HepG2 (cell line): ENCODE results near the gene CAMK4.

Experiments used
- BORCS8-MEF2B ChIP-seq: sonication (generic); formaldehyde crosslinking; IDR thresholded peaks from 2 replicates; pipeline ENCODE4 v1.8.0; 2022; ENCODE audit warnings: mild to moderate bottlenecking, missing genetic modification reagents
- EZH2 ChIP-seq: conservative IDR thresholded peaks from 2 replicates; pipeline ENCODE4 v1.6.1; 2012; ENCODE audit warnings: mild to moderate bottlenecking, low read depth, low read length, moderate library complexity
- JUND ChIP-seq: sonication (generic); formaldehyde crosslinking; IDR thresholded peaks from 2 replicates; pipeline ENCODE4 v1.8.0; 2022; ENCODE audit warnings: mild to moderate bottlenecking, missing genetic modification reagents
- MYNN ChIP-seq: sonication (generic); formaldehyde crosslinking; IDR thresholded peaks from 2 replicates; pipeline ENCODE4 v1.4.0; 2020; ENCODE audit warnings: mild to moderate bottlenecking, low read depth, missing genetic modification reagents
- SMC3 ChIP-seq: IDR thresholded peaks from 2 replicates; pipeline ENCODE4 v1.6.1; 2011; ENCODE audit warnings: low read length, improper control_type of control experiment
- SRSF9 ChIP-seq: fragments of 200-400 bp; formaldehyde crosslinking; IDR thresholded peaks from 2 replicates; pipeline ENCODE4 v1.6.1; 2018; ENCODE audit warnings: borderline replicate concordance, mild to moderate bottlenecking, low read depth, low read length; ENCODE audit not compliant: insufficient read depth, poor library complexity, severe bottlenecking
- SSRP1 ChIP-seq: IDR thresholded peaks from 2 replicates; pipeline ENCODE4 v1.6.1; 2016; ENCODE audit warnings: control low read depth
- ZNF235 ChIP-seq: sonication (generic); formaldehyde crosslinking; IDR thresholded peaks from 2 replicates; pipeline ENCODE4 v1.8.1; 2023; ENCODE audit warnings: mild to moderate bottlenecking, missing genetic modification reagents, borderline replicate concordance
- ZNF24 ChIP-seq: fragments of 450-650 bp; IDR thresholded peaks from 2 replicates; pipeline ENCODE4 v1.6.1; 2017; ENCODE audit warnings: antibody characterized with exemption, mild to moderate bottlenecking
- ZNF430 ChIP-seq: sonication (generic); formaldehyde crosslinking; IDR thresholded peaks from 2 replicates; pipeline ENCODE4 v1.9.0; 2021; ENCODE audit warnings: mild to moderate bottlenecking, missing genetic modification reagents
- ZNF768 ChIP-seq: sonication (generic); formaldehyde crosslinking; IDR thresholded peaks from 2 replicates; pipeline ENCODE4 v1.4.0; 2020; ENCODE audit warnings: missing genetic modification reagents
- TF ChIP-seq, protein P1 (sequence below): sonication (generic); formaldehyde crosslinking; IDR thresholded peaks from 2 replicates; pipeline ENCODE4 v1.9.0; 2022; ENCODE audit warnings: low read depth, missing genetic modification reagents
- TF ChIP-seq, protein P2 (sequence below): sonication (generic); formaldehyde crosslinking; IDR thresholded peaks from 2 replicates; pipeline ENCODE4 v1.5.0; 2020; ENCODE audit warnings: mild to moderate bottlenecking, missing genetic modification reagents, moderate library complexity
- TF ChIP-seq, protein P3 (sequence below): sonication (generic); formaldehyde crosslinking; IDR thresholded peaks from one replicate; pipeline ENCODE4 v1.5.1; 2020; ENCODE audit warnings: mild to moderate bottlenecking, missing genetic modification reagents; ENCODE audit errors: not compliant biosample characterization

DNA sequence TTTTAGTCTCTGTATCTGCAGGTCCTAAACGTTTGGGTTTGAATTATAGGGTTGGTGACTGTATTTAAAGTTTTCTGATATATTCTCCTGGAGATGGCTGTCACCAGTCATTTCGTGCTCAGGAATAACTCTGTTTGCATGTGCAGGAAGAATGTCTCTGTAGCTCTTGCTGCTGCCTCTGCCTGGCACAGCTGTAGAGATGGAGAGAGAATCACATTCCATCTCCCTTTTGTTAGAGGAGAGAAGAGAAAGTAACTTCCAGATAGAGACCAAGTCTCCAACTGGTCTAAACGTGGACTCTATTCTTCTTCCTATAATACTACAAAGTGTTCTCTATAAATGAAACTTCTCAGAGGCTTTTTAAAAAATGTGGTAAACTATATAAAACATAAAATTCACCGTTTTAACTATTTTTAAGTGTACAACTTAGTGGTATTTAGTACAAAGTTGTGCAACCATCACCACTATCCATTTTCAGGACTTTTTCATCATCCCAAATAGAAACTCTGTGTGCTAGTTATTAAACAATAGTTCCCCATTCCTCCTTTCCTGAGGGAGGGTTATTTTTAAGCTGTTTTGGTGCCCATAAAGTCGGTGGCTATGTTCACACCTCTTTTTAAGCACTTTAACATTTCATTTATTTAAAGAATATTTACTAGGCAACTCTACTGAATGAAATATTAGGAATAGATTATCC is 308.9 kb downstream of the CAMK4 start:
- TF ChIP-seq ZNF430 (CRISPR knock-in tag), result no peak
- TF ChIP-seq ZNF768, result no peak
- TF ChIP-seq SSRP1 (CRISPR knock-in tag), result no peak
- no peak for TF ChIP-seq MYNN (CRISPR knock-in tag)
- TF ChIP-seq ZNF235 (CRISPR knock-in tag), result no peak
- TF ChIP-seq EZH2, result no peak
- TF ChIP-seq BORCS8-MEF2B (CRISPR knock-in tag), result no peak
- TF ChIP-seq, protein P1, sequence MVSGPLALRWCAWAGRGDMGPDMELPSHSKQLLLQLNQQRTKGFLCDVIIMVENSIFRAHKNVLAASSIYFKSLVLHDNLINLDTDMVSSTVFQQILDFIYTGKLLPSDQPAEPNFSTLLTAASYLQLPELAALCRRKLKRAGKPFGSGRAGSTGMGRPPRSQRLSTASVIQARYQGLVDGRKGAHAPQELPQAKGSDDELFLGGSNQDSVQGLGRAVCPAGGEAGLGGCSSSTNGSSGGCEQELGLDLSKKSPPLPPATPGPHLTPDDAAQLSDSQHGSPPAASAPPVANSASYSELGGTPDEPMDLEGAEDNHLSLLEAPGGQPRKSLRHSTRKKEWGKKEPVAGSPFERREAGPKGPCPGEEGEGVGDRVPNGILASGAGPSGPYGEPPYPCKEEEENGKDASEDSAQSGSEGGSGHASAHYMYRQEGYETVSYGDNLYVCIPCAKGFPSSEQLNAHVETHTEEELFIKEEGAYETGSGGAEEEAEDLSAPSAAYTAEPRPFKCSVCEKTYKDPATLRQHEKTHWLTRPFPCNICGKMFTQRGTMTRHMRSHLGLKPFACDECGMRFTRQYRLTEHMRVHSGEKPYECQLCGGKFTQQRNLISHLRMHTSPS (CRISPR knock-in tag), result no peak
- TF ChIP-seq, protein P2, sequence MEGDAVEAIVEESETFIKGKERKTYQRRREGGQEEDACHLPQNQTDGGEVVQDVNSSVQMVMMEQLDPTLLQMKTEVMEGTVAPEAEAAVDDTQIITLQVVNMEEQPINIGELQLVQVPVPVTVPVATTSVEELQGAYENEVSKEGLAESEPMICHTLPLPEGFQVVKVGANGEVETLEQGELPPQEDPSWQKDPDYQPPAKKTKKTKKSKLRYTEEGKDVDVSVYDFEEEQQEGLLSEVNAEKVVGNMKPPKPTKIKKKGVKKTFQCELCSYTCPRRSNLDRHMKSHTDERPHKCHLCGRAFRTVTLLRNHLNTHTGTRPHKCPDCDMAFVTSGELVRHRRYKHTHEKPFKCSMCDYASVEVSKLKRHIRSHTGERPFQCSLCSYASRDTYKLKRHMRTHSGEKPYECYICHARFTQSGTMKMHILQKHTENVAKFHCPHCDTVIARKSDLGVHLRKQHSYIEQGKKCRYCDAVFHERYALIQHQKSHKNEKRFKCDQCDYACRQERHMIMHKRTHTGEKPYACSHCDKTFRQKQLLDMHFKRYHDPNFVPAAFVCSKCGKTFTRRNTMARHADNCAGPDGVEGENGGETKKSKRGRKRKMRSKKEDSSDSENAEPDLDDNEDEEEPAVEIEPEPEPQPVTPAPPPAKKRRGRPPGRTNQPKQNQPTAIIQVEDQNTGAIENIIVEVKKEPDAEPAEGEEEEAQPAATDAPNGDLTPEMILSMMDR (CRISPR knock-in tag), result no peak
- no peak for TF ChIP-seq ZNF24
- TF ChIP-seq SRSF9, result no peak
- no peak for TF ChIP-seq SMC3
- TF ChIP-seq JUND (CRISPR knock-in tag), result no peak
- TF ChIP-seq, protein P3, sequence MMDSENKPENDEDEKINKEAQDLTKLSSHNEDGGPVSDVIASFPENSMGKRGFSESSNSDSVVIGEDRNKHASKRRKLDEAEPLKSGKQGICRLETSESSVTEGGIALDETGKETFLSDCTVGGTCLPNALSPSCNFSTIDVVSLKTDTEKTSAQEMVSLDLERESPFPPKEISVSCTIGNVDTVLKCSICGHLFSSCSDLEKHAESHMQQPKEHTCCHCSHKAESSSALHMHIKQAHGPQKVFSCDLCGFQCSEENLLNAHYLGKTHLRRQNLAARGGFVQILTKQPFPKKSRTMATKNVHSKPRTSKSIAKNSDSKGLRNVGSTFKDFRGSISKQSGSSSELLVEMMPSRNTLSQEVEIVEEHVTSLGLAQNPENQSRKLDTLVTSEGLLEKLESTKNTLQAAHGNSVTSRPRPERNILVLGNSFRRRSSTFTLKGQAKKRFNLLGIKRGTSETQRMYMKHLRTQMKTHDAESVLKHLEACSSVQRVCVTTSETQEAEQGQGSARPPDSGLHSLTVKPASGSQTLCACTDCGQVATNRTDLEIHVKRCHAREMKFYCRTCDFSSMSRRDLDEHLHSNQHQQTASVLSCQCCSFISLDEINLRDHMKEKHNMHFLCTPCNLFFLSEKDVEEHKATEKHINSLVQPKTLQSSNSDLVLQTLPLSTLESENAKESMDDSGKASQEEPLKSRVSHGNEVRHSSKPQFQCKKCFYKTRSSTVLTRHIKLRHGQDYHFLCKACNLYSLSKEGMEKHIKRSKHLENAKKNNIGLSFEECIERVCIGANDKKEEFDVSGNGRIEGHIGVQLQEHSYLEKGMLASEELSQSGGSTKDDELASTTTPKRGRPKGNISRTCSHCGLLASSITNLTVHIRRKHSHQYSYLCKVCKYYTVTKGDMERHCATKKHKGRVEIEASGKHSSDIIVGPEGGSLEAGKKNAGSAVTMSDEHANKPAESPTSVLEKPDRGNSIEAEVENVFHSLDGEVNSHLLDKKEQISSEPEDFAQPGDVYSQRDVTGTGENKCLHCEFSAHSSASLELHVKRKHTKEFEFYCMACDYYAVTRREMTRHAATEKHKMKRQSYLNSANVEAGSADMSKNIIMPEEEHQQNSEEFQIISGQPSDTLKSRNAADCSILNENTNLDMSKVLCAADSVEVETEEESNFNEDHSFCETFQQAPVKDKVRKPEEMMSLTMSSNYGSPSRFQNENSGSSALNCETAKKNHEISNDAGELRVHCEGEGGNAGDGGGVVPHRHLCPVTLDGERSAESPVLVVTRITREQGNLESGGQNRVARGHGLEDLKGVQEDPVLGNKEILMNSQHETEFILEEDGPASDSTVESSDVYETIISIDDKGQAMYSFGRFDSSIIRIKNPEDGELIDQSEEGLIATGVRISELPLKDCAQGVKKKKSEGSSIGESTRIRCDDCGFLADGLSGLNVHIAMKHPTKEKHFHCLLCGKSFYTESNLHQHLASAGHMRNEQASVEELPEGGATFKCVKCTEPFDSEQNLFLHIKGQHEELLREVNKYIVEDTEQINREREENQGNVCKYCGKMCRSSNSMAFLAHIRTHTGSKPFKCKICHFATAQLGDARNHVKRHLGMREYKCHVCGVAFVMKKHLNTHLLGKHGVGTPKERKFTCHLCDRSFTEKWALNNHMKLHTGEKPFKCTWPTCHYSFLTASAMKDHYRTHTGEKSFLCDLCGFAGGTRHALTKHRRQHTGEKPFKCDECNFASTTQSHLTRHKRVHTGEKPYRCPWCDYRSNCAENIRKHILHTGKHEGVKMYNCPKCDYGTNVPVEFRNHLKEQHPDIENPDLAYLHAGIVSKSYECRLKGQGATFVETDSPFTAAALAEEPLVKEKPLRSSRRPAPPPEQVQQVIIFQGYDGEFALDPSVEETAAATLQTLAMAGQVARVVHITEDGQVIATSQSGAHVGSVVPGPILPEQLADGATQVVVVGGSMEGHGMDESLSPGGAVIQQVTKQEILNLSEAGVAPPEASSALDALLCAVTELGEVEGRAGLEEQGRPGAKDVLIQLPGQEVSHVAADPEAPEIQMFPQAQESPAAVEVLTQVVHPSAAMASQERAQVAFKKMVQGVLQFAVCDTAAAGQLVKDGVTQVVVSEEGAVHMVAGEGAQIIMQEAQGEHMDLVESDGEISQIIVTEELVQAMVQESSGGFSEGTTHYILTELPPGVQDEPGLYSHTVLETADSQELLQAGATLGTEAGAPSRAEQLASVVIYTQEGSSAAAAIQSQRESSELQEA, result no peak
